ENCODE results near the gene PTPRT.

DNA sequence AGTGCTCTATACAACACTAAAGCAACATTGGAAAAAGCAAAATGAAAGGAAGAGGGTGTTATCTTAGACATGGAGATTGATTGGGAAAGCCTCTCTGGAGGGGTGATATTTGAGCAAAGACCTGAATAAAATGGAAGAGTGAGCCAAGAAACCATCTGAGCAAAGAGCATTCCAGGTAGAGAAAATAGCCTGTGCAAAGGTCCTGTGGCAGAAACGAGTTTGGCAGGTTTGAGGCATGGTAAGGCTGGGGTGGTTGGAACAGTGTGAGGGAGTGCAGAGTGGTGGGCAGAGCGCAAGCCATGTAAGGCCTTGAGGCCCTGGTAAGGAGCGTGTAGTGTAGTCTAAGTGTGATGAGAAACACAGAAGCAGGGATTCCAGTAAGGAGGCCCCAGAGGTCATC is 40.0 kb upstream of the PTPRT start:
- TF ChIP-seq, protein P1, sequence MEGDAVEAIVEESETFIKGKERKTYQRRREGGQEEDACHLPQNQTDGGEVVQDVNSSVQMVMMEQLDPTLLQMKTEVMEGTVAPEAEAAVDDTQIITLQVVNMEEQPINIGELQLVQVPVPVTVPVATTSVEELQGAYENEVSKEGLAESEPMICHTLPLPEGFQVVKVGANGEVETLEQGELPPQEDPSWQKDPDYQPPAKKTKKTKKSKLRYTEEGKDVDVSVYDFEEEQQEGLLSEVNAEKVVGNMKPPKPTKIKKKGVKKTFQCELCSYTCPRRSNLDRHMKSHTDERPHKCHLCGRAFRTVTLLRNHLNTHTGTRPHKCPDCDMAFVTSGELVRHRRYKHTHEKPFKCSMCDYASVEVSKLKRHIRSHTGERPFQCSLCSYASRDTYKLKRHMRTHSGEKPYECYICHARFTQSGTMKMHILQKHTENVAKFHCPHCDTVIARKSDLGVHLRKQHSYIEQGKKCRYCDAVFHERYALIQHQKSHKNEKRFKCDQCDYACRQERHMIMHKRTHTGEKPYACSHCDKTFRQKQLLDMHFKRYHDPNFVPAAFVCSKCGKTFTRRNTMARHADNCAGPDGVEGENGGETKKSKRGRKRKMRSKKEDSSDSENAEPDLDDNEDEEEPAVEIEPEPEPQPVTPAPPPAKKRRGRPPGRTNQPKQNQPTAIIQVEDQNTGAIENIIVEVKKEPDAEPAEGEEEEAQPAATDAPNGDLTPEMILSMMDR (IDR thresholded peaks at IDR 0.05), result no peak
- TF ChIP-seq POLR2AphosphoS5 (IDR thresholded peaks at IDR 0.05; ENCODE audit: low read depth, low read length), result no peak
- TF ChIP-seq, protein P2, sequence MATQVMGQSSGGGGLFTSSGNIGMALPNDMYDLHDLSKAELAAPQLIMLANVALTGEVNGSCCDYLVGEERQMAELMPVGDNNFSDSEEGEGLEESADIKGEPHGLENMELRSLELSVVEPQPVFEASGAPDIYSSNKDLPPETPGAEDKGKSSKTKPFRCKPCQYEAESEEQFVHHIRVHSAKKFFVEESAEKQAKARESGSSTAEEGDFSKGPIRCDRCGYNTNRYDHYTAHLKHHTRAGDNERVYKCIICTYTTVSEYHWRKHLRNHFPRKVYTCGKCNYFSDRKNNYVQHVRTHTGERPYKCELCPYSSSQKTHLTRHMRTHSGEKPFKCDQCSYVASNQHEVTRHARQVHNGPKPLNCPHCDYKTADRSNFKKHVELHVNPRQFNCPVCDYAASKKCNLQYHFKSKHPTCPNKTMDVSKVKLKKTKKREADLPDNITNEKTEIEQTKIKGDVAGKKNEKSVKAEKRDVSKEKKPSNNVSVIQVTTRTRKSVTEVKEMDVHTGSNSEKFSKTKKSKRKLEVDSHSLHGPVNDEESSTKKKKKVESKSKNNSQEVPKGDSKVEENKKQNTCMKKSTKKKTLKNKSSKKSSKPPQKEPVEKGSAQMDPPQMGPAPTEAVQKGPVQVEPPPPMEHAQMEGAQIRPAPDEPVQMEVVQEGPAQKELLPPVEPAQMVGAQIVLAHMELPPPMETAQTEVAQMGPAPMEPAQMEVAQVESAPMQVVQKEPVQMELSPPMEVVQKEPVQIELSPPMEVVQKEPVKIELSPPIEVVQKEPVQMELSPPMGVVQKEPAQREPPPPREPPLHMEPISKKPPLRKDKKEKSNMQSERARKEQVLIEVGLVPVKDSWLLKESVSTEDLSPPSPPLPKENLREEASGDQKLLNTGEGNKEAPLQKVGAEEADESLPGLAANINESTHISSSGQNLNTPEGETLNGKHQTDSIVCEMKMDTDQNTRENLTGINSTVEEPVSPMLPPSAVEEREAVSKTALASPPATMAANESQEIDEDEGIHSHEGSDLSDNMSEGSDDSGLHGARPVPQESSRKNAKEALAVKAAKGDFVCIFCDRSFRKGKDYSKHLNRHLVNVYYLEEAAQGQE (IDR thresholded peaks at IDR 0.05; ENCODE audit: insufficient read depth in 1 of 2, low read depth in 2 of 2, low read length in 1 of 2), result no peak
- TF ChIP-seq TCF7L2 (IDR thresholded peaks at IDR 0.05; ENCODE audit: low read depth, low read length), result no peak

Data from Panc1 (cell line).